WI38 (cell line): Measurements from ENCODE around the gene BNIP2.
"Not testable (repeated sequence)": the region's sequence is repeated elsewhere in the genome, so short reads cannot be mapped to it uniquely, and the experiment has no call there.

ENCODE experiments used
- H3K4me3 ChIP-seq: 2 replicates; pipeline ENCODE4 v1.5.1; 2011; ENCODE audit warnings: low read depth, mild to moderate bottlenecking, control low read depth, low read length
- TF ChIP-seq, protein P1 (sequence below): IDR thresholded peaks from 2 replicates; pipeline ENCODE4 v1.5.1; 2012; ENCODE audit warnings: low read depth, mild to moderate bottlenecking, control low read depth, low read length

The BNIP2 gene

DNA sequence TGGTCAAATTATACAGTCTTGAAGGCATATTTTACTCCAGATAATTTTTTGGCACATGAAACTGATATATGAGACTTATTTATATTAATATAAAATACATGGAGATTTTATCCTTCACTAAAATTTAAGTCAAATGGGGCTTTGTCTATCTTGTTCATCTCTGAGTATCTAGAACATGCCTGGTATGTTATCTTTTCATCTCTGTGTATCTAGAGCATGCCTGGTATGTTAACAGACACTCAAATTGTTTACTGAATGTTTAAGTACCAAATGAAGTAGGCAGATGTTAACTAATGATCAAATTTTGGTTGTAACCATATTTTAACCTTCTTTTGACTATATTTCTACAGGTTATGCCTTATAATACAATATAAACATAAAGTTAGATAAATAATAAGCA lies 39.5 kb downstream of the BNIP2 start:
- TF ChIP-seq, protein P1, sequence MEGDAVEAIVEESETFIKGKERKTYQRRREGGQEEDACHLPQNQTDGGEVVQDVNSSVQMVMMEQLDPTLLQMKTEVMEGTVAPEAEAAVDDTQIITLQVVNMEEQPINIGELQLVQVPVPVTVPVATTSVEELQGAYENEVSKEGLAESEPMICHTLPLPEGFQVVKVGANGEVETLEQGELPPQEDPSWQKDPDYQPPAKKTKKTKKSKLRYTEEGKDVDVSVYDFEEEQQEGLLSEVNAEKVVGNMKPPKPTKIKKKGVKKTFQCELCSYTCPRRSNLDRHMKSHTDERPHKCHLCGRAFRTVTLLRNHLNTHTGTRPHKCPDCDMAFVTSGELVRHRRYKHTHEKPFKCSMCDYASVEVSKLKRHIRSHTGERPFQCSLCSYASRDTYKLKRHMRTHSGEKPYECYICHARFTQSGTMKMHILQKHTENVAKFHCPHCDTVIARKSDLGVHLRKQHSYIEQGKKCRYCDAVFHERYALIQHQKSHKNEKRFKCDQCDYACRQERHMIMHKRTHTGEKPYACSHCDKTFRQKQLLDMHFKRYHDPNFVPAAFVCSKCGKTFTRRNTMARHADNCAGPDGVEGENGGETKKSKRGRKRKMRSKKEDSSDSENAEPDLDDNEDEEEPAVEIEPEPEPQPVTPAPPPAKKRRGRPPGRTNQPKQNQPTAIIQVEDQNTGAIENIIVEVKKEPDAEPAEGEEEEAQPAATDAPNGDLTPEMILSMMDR = no peak
- no peak overlapping the region for H3K4me3 ChIP-seq

DNA sequence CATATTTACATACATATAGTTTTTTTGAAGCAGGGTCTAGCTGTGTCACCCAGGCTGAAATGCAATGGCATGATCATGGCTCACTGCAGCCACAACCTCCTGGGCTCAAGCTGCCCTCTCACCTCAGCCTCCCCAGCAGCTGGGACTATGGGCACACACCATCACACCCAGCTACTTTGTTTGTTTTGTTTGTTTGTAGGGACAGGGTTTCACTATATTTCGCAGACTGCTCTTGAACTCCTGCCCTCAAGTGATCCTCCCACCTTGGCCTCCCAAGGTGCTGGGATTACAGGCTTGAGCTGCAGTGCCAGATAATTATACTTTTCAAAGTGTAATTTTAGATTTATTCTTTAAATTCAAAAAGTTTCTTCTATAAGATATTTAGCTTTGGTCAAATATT lies 42.0 kb downstream of the BNIP2 start:
- TF ChIP-seq, protein P1 = no peak
- no peak overlapping the region for H3K4me3 ChIP-seq

DNA sequence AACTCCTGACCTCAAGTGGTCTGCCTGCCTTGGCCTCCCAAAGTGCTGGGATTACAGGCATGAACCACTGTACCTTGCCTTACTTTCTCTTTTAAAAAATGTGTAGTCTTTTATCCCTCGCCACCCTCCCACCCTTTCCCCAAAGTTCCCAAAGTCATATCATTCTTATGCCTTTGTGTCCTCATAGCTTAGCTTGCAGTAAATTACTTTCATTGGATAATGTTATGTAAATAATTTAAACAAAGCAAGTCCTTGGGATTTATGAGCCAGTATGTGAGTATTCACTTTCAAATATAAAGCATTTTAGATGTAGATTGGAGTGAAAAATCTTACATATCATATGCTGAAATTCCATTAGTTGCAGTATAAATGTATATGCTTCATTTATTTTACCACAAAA lies 42.8 kb downstream of the BNIP2 start:
- TF ChIP-seq, protein P1 = no peak
- H3K4me3 ChIP-seq = no peak overlapping the region

DNA sequence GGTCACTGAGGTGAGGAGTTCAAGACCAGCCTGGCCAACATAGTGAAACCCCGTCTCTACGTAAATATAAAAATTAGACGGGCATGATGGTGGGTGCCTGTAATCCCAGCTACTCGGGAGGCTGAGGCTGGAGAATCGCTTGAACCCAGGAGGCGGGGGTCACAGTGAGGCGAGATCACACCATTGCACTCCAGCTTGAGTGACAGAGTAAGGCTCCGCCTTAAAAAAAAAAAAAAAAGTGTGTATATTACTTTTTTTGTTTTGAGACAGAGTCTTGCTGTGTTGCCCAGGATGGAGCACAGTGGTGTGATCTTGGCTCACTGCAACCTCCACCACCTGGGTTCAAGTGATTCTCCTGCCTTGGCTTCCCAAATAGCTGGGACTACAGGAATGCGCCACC lies 43.3 kb downstream of the BNIP2 start:
- not testable (repeated sequence) for H3K4me3 ChIP-seq

DNA sequence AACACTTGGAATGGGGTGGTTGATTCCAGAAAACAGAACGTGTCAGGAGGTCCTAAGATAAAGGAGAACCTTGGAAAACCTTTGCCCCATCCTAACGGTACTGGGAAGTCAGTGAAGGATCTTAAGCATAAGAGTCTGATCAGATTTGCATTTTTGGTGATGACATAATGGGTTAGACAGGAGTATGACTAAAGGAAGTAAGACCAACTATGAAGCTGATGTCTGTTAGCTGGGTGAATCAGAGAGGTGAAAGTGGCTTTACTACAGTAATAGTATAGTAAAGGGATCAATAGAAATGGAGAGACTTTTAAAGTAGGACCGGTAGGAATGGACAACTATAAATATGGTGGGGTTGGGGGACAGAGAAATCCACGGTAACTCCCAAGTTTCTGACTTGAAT lies 44.4 kb downstream of the BNIP2 start:
- TF ChIP-seq, protein P1 = no peak
- H3K4me3 ChIP-seq = no peak overlapping the region

DNA sequence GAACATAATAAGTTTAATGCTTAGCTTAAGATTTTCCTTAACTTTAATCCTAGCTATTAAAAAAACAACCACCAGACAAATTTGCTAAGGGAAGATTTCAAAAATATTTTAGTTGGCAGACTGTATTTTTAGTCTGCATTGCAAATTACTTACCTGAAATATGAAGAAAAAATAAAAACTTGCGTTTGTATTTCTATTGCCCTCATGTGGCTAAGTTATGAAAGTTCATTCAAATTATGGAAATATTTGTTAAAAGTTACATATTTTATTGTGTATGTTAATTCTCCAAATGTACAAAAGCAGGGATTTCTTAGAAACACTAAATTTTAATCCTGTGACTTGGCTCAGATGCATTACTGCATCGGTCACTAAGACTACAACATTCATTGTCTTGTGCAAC lies 46.8 kb downstream of the BNIP2 start:
- TF ChIP-seq, protein P1 = no peak
- H3K4me3 ChIP-seq = no peak overlapping the region

DNA sequence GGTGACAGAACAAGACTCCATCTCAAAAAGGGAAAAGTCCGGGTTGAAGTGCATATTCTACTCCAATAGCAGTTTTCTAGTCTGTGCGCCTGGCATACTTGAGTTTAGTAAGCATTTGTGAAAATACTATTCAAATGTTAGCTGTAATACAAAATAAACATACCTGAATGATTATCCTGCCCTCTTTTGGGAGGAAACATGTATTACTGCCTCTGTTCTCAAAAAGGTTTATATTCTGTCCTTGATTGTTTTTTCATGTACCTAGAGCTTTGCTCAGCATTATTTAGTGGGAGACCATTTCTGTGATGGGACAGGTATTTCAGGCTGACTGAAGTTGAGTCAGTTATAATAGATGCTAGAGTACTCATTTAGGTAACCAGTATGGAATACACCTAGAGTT lies 51.6 kb downstream of the BNIP2 start:
- H3K4me3 ChIP-seq = not testable (repeated sequence)

DNA sequence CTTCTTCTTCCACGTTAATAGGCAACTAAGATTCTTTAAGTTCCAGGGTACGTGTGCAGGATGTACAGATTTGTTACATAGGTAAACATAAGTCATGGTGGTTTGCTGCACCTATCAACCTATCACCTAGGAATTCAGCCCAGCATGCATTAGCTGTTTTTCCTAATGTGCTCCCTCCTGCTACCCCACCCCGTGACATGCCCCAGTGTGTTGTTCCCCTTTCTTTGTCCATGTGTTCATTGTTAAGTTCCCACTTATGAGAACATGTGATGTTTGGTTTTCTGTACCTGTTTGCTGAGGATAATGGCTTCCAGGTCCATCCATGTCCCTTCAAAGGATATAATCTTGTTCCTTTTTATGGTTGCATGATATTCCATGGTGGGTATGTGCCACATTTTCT lies 52.9 kb downstream of the BNIP2 start:
- no peak overlapping the region for H3K4me3 ChIP-seq
- TF ChIP-seq, protein P1 = no peak

DNA sequence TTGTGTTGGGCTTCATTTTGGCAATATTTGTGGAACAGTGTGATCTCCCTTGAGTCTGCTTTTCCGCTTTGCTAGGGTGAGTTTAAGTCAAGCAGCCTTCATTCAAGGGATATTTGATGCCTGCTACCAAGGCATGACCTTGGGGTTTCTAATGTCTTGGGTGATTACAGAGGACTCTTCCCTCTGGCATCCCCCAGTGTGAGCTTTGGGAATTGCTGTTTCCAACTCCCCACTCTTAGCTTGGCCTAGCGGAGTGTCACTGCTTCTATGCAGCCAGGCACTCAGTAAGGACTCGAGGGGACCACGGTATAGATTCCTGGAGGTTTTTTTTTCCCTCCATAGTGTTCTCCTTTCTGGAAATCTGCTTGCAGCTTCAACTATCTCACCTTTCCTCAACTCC lies 56.4 kb downstream of the BNIP2 start:
- H3K4me3 ChIP-seq = no peak overlapping the region
- TF ChIP-seq, protein P1 = peak; percentile 46
